H1 (cell line): ENCODE measurements around the gene DOC2A. TPM values are rescaled to one million over a fixed set of nuclear protein-coding genes. Genes with fewer than 3 reads are reported as not detected.

Experiments
- CTCF ChIA-PET: fragments of 300-600 bp; sonication (Branson Sonifier 250); formaldehyde crosslinking; loops from one replicate; lab custom pipeline; 2021; ENCODE audit not compliant: partially characterized antibody; lab: Charles Lee
- POLR2A ChIA-PET: fragments of 300-600 bp; sonication (Branson Sonifier 250); formaldehyde crosslinking; loops from one replicate; lab custom pipeline; 2021; ENCODE audit warnings: inconsistent platforms; ENCODE audit not compliant: partially characterized antibody; lab: Charles Lee
- DNase-seq, 2 experiments: peaks; one replicate each; pipeline versions ENCODE4 v3.0.0 to v3.0.0-alpha.2; 2010 to 2022; ENCODE audit warnings: low spot score in 2 of 2, low read depth in 1 of 2, mixed read lengths in 1 of 2
- FAIRE-seq: peaks from 2 replicates; lab custom pipeline; 2011; peaks lifted over from hg19 to GRCh38; lab: Jason Lieb, UNC
- H2AFZ ChIP-seq: 2 replicates; pipeline ENCODE4 v1.8.1; 2012; ENCODE audit warnings: low read length, inconsistent platforms
- H2AK5ac ChIP-seq: 2 replicates; pipeline ENCODE4 v1.6.1; 2013; ENCODE audit warnings: low read depth, low read length
- H2BK120ac ChIP-seq: replicated peaks from 2 replicates; pipeline ENCODE3; 2013; ENCODE audit warnings: low read depth, low read length, inconsistent platforms
- H2BK12ac ChIP-seq: 2 replicates; pipeline ENCODE4 v1.6.1; 2013; ENCODE audit warnings: low read depth, low read length
- H2BK15ac ChIP-seq: 2 replicates; pipeline ENCODE4 v1.6.1; 2013; ENCODE audit warnings: low read length
- H2BK20ac ChIP-seq: 2 replicates; pipeline ENCODE4 v1.6.1; 2013; ENCODE audit warnings: low read length
- H2BK5ac ChIP-seq: 2 replicates; pipeline ENCODE4 v1.6.1; 2013; ENCODE audit warnings: low read depth, low read length
- H3K14ac ChIP-seq: 2 replicates; pipeline ENCODE4 v1.6.1; 2013; ENCODE audit warnings: inconsistent platforms; ENCODE audit not compliant: insufficient read length
- H3K18ac ChIP-seq: 2 replicates; pipeline ENCODE4 v1.6.1; 2013; ENCODE audit warnings: low read length; ENCODE audit errors: extremely low read depth
- H3K23ac ChIP-seq: 2 replicates; pipeline ENCODE4 v1.6.1; 2013; ENCODE audit warnings: inconsistent platforms; ENCODE audit not compliant: insufficient read length
- H3K23me2 ChIP-seq: 2 replicates; pipeline ENCODE4 v1.6.1; 2013; ENCODE audit warnings: low read depth, low read length
- H3K27ac ChIP-seq: 2 replicates; pipeline ENCODE4 v1.6.1; 2011; ENCODE audit warnings: low read depth, low read length, inconsistent platforms
- H3K27me3 ChIP-seq, 4 experiments: replicated peaks in 1 of 4; 1 replicate in 1 of 4; 2 replicates in 3 of 4; pipeline versions ENCODE4 v1.6.1 to v1.8.1; 2011 to 2013; ENCODE audit warnings: low read length in 3 of 4, mild to moderate bottlenecking in 3 of 4, inconsistent platforms in 2 of 4, mixed read lengths in 2 of 4, moderate library complexity in 1 of 4; ENCODE audit not compliant: control insufficient read depth in 3 of 4, insufficient read depth in 3 of 4; ENCODE audit errors: extremely low read depth in 1 of 4
- H3K36me3 ChIP-seq, 4 experiments: 2 replicates each; pipeline versions ENCODE4 v1.6.1 to v1.8.1; 2011 to 2013; ENCODE audit warnings: mild to moderate bottlenecking in 4 of 4, low read length in 3 of 4, moderate library complexity in 2 of 4, control low read depth in 1 of 4, inconsistent platforms in 1 of 4; ENCODE audit not compliant: insufficient read depth in 4 of 4, control insufficient read depth in 2 of 4
- H3K4ac ChIP-seq: replicated peaks from 2 replicates; pipeline ENCODE3; 2013; ENCODE audit warnings: low read length, low read depth, mixed read lengths, inconsistent platforms; ENCODE audit not compliant: insufficient read length
- H3K4me1 ChIP-seq, 4 experiments: replicated peaks in 1 of 4; 1 replicate in 1 of 4; 2 replicates in 3 of 4; pipeline versions ENCODE4 v1.6.1 to v1.8.1; 2011 to 2013; ENCODE audit warnings: low read length in 3 of 4, inconsistent platforms in 2 of 4, mixed read lengths in 1 of 4; ENCODE audit not compliant: insufficient read depth in 4 of 4, control insufficient read depth in 3 of 4
- H3K4me2 ChIP-seq, 2 experiments: 2 replicates each; pipeline versions ENCODE4 v1.6.1 to v1.8.1; 2011 to 2013; ENCODE audit warnings: low read depth in 2 of 2, low read length in 2 of 2, control low read depth in 1 of 2, inconsistent platforms in 1 of 2, mild to moderate bottlenecking in 1 of 2; ENCODE audit not compliant: insufficient read depth in 1 of 2
- H3K4me3 ChIP-seq, 4 experiments: fragments of 200-600, 300-600 bp in 1 of 4; sonication (generic), shearing (Covaris generic), sonication (Bioruptor Twin) in 1 of 4; 2 replicates each; pipeline versions ENCODE4 v1.5.1 to v1.8.1; 2011 to 2016; ENCODE audit warnings: low read length in 4 of 4, low read depth in 3 of 4, control low read depth in 2 of 4, inconsistent platforms in 2 of 4, mild to moderate bottlenecking in 2 of 4, mixed read lengths in 1 of 4, moderate library complexity in 1 of 4; ENCODE audit not compliant: insufficient read depth in 2 of 4; ENCODE audit errors: extremely low read depth in 1 of 4
- H3K56ac ChIP-seq: replicated peaks from 2 replicates; pipeline ENCODE3; 2013; ENCODE audit warnings: low read depth, mild to moderate bottlenecking, mixed read lengths, low read length, inconsistent platforms; ENCODE audit not compliant: insufficient read length
- H3K79me1 ChIP-seq: 2 replicates; pipeline ENCODE4 v1.6.1; 2013; ENCODE audit warnings: low read depth, low read length, control low read depth
- H3K79me2 ChIP-seq, 2 experiments: 2 replicates each; pipeline versions ENCODE4 v1.6.1 to v1.8.1; 2012 to 2013; ENCODE audit warnings: low read length in 2 of 2, mild to moderate bottlenecking in 2 of 2, inconsistent platforms in 1 of 2; ENCODE audit not compliant: insufficient read depth in 2 of 2, control insufficient read depth in 1 of 2
- H3K9ac ChIP-seq, 4 experiments: replicated peaks in 1 of 4; 1 replicate in 1 of 4; 2 replicates in 3 of 4; pipeline versions ENCODE4 v1.6.1 to v1.8.1; 2011 to 2013; ENCODE audit warnings: low read depth in 3 of 4, low read length in 3 of 4, control low read depth in 2 of 4, mild to moderate bottlenecking in 2 of 4, moderate library complexity in 2 of 4, inconsistent platforms in 1 of 4; ENCODE audit errors: extremely low read depth in 1 of 4
- H3K9me3 ChIP-seq, 2 experiments: 2 replicates each; pipeline versions ENCODE4 v1.6.1 to v1.8.1; 2012 to 2013; ENCODE audit warnings: mild to moderate bottlenecking in 2 of 2, moderate library complexity in 2 of 2, control low read depth in 1 of 2, inconsistent platforms in 1 of 2, low read depth in 1 of 2, low read length in 1 of 2, mixed read lengths in 1 of 2; ENCODE audit not compliant: insufficient read depth in 2 of 2
- H4K20me1 ChIP-seq, 2 experiments: replicated peaks in 1 of 2; 2 replicates each; pipeline versions ENCODE3 to v1.8.1; 2011 to 2013; ENCODE audit warnings: inconsistent platforms in 2 of 2, low read length in 2 of 2, mild to moderate bottlenecking in 1 of 2; ENCODE audit not compliant: insufficient read depth in 2 of 2, control insufficient read depth in 1 of 2
- H4K5ac ChIP-seq: 2 replicates; pipeline ENCODE4 v1.6.1; 2013; ENCODE audit warnings: low read length, low read depth, mixed read lengths, inconsistent platforms; ENCODE audit not compliant: insufficient read length
- H4K8ac ChIP-seq: 2 replicates; pipeline ENCODE4 v1.8.0; 2013; ENCODE audit warnings: mild to moderate bottlenecking, moderate library complexity, low read length, inconsistent platforms; ENCODE audit not compliant: insufficient read depth; ENCODE audit errors: extremely low read depth
- H4K91ac ChIP-seq: replicated peaks from 2 replicates; pipeline ENCODE3; 2013; ENCODE audit warnings: low read length, mixed read lengths, inconsistent platforms; ENCODE audit not compliant: insufficient read length
- BCL11A ChIP-seq, 2 experiments: IDR thresholded peaks; one replicate each; pipeline ENCODE4 v1.6.1; 2011; ENCODE audit warnings: low read depth in 2 of 2, low read length in 2 of 2, mild to moderate bottlenecking in 2 of 2
- BRCA1 ChIP-seq: IDR thresholded peaks from 2 replicates; pipeline ENCODE4 v1.6.1; 2012; ENCODE audit warnings: low read depth, low read length, improper control_type of control experiment
- GTF2F1 ChIP-seq: IDR thresholded peaks from 2 replicates; pipeline ENCODE4 v1.6.1; 2012; ENCODE audit warnings: low read depth, low read length, improper control_type of control experiment, borderline replicate concordance
- KDM1A ChIP-seq: fragments of 200-600, 300-600 bp; sonication (generic); IDR thresholded peaks from 2 replicates; pipeline ENCODE4 v1.7.1; 2016; ENCODE audit warnings: mild to moderate bottlenecking, low read length, borderline replicate concordance
- NANOG ChIP-seq: IDR thresholded peaks from 2 replicates; pipeline ENCODE4 v1.6.1; 2011; ENCODE audit warnings: low read length, low read depth, mild to moderate bottlenecking, inconsistent platforms; ENCODE audit not compliant: insufficient read depth, poor library complexity, severe bottlenecking
- RAD21 ChIP-seq, 2 experiments: IDR thresholded peaks in 1 of 2; conservative IDR thresholded peaks in 1 of 2; 2 replicates each; pipeline ENCODE4 v1.6.1; 2011; ENCODE audit warnings: low read depth in 2 of 2, low read length in 2 of 2, improper control_type of control experiment in 1 of 2, inconsistent platforms in 1 of 2, mild to moderate bottlenecking in 1 of 2, moderate library complexity in 1 of 2
- SIRT6 ChIP-seq: IDR thresholded peaks from one replicate; pipeline ENCODE4 v1.7.1; 2012; ENCODE audit warnings: low read length, inconsistent platforms
- SRF ChIP-seq: IDR thresholded peaks from 2 replicates; pipeline ENCODE4 v1.6.1; 2011; ENCODE audit warnings: mild to moderate bottlenecking, low read depth, low read length, moderate library complexity
- TAF1 ChIP-seq: IDR thresholded peaks from 2 replicates; pipeline ENCODE4 v1.6.1; 2011; ENCODE audit warnings: mild to moderate bottlenecking, low read depth, low read length
- ZNF274 ChIP-seq: IDR thresholded peaks from 2 replicates; pipeline ENCODE4 v1.7.0; 2012; ENCODE audit warnings: low read length, borderline replicate concordance; ENCODE audit errors: extremely low read depth
- WGBS, 2 experiments: shearing (Covaris generic) in 1 of 2; methylation state at CpG; one replicate each; pipeline versions ENCODE4 v1.1.6 to v1.1.7; 2013 to 2015; ENCODE audit warnings: low lambda C conversion rate in 2 of 2, mixed read lengths in 2 of 2, inconsistent platforms in 1 of 2, low coverage in 1 of 2, missing lambda C conversion rate in 1 of 2; ENCODE audit not compliant: insufficient replicate concordance in 2 of 2, insufficient coverage in 1 of 2, insufficient read length in 1 of 2; ENCODE audit errors: extremely low coverage in 1 of 2, missing lambda C conversion rate in 1 of 2; 5-methylcytosine and 5-hydroxymethylcytosine counted together
- polyA plus RNA-seq, 7 experiments: library from polyadenylated mRNA; depleted of rRNA in 3 of 7; stranded (reverse) in 5 of 7; unstranded in 2 of 7; fragments of >200 nt in 5 of 7; fragments of 200-250 nt in 2 of 7; gene quantifications; 1 replicate in 5 of 7; 2 replicates in 1 of 7; 4 replicates in 1 of 7; pipeline versions ENCODE4 v1.2.1 to v1.2.3, GENCODE V29; 2011 to 2013; ENCODE audit warnings: missing spikeins in 2 of 7, mixed read lengths in 2 of 7
- total RNA-seq: library from RNA; stranded (reverse); fragmentation: NEBNext Ultra II Directional; extraction: Animal tissue kit (Norgen Biotek cat#: 25700); gene quantifications from 2 replicates; pipeline ENCODE4 v1.2.1, GENCODE V29; 2021
- TF ChIP-seq, protein P1 (sequence below): IDR thresholded peaks from 2 replicates; pipeline ENCODE4 v1.6.1; 2011; ENCODE audit warnings: low read depth, mild to moderate bottlenecking, low read length; ENCODE audit not compliant: insufficient read depth
- TF ChIP-seq, protein P2 (sequence below): IDR thresholded peaks from 2 replicates; pipeline ENCODE4 v1.6.1; 2012; ENCODE audit warnings: inconsistent platforms

DOC2A gene
- total and polyA plus RNA-seq, 2 of the 8 experiments (the other 6 are each of a cell fraction or from before 2014, with no cell fraction given) = 13.9 to 20.7 TPM

DNA sequence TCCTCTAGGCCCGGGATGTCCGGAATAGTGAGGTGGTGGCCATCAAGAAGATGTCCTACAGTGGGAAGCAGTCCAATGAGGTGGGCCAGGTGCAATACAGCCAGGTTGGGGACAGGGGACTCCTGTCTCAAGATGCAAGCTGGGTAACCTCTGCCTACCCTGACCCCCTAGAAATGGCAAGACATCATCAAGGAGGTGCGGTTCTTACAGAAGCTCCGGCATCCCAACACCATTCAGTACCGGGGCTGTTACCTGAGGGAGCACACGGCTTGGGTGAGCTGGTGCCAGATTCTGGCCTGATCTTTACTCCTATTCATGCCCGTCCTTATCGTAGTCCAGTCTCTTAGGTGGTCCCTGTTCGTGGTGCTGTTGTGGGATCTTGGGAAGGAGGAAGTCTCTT lies 32.7 kb downstream of the DOC2A start:
- H3K56ac ChIP-seq = no peak overlapping the region
- H3K9me3 ChIP-seq = peaks cover 1 to 2% of the 10 kb centered on the region in 2 experiments; a peak in 3 of 4 replicates
- H2BK20ac ChIP-seq = no peak overlapping the region
- H3K4ac ChIP-seq = no peak overlapping the region
- no peak overlapping the region for H2BK12ac ChIP-seq
- peaks cover 0 to under 1% (median 0%) of the 10 kb centered on the region in 4 experiments; a peak in 1 of 7 replicates for H3K27me3 ChIP-seq
- no peak overlapping the region for H3K27ac ChIP-seq
- no peak overlapping the region for H4K91ac ChIP-seq
- peaks cover 9 to 34% of the 10 kb centered on the region in 2 experiments for H3K79me2 ChIP-seq
- no peak for FAIRE-seq
- no peak overlapping the region for H3K14ac ChIP-seq
- ChIA-PET POLR2A (interaction anchor here (1.3 kb wide), 1 partner anchor 24 kb away, joined by 3 read pairs; no protein-coding TSS in a partner anchor), CTCF (interaction anchor here (1.1 to 4.4 kb wide), 2 partner anchors 18 to 33 kb away, joined by 5 to 19 read pairs; partner anchors contain the start of gene INO80E)
- no peak overlapping the region for H3K23ac ChIP-seq
- no peak overlapping the region for H3K18ac ChIP-seq
- H4K20me1 ChIP-seq = peaks cover 4 to 18% of the 10 kb centered on the region in 2 experiments
- H2BK120ac ChIP-seq = no peak overlapping the region
- H3K4me2 ChIP-seq = no peak overlapping the region
- H4K8ac ChIP-seq = no peak overlapping the region
- H4K5ac ChIP-seq = no peak overlapping the region
- H3K4me1 ChIP-seq = peaks cover 4 to 20% (median 7%) of the 10 kb centered on the region in 4 experiments
- no peak overlapping the region for H2BK5ac ChIP-seq
- no peak for DNase-seq
- H3K9ac ChIP-seq = no peak overlapping the region
- H2BK15ac ChIP-seq = no peak overlapping the region
- WGBS, 2 experiments = 88% methylated on average over 9 of the region's 9 CpGs; no CpG with 5 or more reads in 1 of the 2 experiments
- peaks cover 14 to 44% (median 38%) of the 10 kb centered on the region in 4 experiments for H3K36me3 ChIP-seq
- H3K23me2 ChIP-seq = peaks cover 7% of the 10 kb centered on the region; the same call in 1 of the 2 replicates
- H2AFZ ChIP-seq = no peak overlapping the region
- peaks cover 25% of the 10 kb centered on the region for H3K79me1 ChIP-seq
- no peak overlapping the region for H2AK5ac ChIP-seq
- no peak overlapping the region for H3K4me3 ChIP-seq
- TF ChIP-seq, protein P1, sequence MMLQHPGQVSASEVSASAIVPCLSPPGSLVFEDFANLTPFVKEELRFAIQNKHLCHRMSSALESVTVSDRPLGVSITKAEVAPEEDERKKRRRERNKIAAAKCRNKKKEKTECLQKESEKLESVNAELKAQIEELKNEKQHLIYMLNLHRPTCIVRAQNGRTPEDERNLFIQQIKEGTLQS = no peak
- TF ChIP-seq RAD21 (IDR thresholded peaks at IDR 0.05 in 1 of 2, conservative IDR thresholded peaks at IDR 0.05 in 1 of 2; ENCODE audit: low read depth in 2 of 2, low read length in 2 of 2) (no peak), TAF1 (no peak), GTF2F1 (no peak), NANOG (no peak), BCL11A (IDR thresholded peaks at IDR 0.05; ENCODE audit: low read depth in 2 of 2, low read length in 2 of 2) (no peak), SIRT6 (no peak), SRF (no peak), BRCA1 (no peak), ZNF274 (no peak), KDM1A (no peak)
- TF ChIP-seq, protein P2, sequence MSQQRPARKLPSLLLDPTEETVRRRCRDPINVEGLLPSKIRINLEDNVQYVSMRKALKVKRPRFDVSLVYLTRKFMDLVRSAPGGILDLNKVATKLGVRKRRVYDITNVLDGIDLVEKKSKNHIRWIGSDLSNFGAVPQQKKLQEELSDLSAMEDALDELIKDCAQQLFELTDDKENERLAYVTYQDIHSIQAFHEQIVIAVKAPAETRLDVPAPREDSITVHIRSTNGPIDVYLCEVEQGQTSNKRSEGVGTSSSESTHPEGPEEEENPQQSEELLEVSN = no peak
